DMS53 (cell line): ENCODE measurements around the gene L3HYPDH.
"Not testable (repeated sequence)": the region's sequence is repeated elsewhere in the genome, so short reads cannot be mapped to it uniquely, and the experiment has no call there.

ENCODE experiments used
- DNase-seq: peaks from one replicate; lab custom pipeline; 2025; lab: John Stamatoyannopoulos, UW

L3HYPDH gene

DNA sequence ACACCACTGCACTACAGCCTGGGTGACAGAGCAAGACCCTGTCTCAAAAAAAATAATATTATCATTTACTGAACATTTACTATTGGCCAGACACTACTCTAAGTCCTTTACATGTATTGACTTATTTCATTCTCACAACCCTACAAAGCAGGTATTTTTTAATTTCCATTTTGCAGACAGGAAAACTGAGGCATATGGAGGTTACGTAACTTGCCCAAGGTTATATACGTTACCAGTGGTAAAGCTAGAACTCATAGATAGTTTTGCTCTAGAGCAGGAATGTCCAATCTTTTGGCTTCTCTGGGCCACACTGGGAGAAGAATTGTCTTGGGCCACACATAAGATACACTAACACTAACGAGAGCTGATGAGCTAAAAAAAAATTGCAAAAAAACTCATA, 5.7 kb downstream of the L3HYPDH start:
- DNase-seq: no peak

DNA sequence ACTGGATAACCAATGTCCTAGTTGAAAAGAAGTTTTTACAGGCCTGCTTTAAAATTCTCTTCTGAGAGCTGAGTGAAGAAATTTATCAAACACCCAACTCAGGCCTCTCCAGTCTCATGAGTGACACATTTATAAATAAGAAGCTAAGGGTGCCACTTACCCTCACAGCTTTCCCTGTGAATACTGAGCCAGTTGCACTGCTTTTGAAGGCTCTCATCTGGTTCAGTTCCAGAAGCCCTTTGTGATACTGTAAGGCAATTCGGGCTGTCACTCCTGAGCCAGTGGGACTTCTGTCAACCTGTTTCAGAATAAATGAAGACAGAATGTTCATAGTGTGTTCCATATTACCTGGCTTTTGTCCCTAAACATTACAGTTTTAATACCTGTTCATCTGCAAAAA, 8.5 kb downstream of the L3HYPDH start:
- no peak for DNase-seq

DNA sequence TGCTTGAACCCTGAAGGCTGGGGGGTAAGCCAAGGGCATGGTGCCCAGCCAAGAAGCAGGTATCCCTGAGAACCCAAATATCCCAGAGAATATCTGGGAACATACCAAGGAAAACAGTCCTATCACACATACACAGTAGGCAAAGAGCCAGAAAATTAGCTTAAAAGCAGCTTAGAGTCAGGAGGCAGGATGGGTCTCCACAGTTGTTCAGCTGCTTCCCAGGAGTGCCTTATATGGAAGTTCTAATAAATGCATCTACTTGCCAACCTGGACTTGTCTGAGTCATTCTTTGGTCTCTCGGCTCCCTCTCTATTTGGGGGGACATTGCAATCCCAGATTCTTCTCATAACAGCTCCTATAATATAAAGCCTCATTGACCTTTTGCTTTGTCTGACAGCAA, 10.0 kb downstream of the L3HYPDH start:
- DNase-seq: no peak

DNA sequence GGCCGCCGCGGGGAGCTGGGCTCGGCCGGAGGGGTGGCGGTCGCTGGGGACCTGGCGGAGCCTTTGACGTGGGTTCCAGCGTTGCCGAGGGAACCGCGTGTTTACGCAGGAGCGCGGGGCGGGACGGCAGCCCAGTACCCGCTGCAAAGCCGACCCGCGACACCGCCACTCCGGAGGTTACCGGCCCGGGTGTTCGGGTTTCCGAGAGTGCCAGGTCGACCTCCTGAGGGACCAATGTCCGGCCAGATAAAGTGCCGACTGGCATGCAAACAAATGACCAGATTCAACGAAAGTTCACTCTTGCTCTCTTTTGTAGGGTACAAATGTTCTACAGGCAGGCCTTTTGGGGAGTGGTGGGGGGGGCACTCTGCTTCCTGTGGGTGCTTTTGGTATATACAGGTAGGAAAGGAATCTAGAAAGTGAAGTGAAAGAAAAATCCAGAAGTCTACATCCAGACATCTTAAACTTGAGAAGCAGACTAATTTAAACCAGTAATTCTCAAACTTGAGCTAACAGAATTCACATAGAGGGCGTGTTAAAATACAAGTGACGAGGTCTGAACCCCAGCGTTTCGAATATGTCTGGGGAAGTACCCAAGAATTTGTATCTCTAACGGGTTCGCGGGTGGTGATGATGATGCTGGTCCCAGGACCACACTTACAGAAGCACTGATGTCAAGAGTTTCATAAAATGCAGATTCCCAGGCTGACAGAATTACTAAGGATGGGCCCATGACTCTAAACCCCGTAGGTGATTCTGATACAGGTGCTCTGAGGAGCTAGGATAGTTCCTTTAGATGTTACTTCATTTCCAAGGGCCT, 18.7 kb downstream of the L3HYPDH start, which contains the start of gene GPR135:
Gene GPR135 (minus strand): TSS at position 65 of the 820 bp plus-strand sequence. CDS start 154 bp downstream, outside the sequence.
- peak; percentile 83 for DNase-seq

DNA sequence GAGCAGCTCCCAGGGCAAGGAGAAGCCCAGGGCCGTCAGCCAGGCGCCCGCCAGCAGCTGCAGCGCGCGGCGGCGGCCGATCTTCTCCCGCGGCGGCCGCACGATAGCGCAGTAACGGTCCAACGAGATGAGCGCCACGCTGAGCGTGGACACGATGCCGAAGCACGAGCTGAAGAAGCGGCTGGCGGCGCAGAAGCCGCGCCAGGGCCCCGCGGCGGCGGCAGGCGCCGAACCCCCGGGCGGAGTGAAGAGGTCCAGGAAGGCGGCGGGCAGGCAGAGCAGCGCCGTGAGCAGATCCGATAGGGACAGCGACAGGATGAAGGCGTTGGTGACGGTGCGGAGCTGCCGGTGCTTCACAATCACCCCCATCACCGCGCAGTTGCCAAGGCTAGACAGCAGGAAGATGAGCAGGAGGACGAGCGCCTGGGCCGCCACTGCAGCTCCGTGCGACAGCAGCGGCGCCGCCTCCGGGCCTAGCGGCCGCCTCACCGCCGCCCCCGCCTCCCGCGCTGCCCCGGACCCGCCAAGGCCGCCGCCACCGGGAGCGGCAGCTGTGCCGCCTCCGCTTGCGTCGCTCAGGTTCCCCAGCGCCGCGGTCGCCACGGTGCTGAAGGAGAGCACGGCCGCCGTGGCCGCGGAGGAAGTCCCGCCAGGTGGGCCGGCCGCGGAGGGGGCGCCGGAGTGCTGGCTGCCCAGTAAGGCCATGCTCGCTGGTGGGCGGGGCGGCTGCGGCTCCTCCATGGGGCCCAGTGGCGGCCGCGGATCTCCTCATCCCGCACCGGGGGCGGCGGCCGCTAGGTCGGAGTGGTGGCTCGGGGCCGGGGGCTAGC, 19.5 kb downstream of the L3HYPDH start:
- DNase-seq: peak; percentile 83

DNA sequence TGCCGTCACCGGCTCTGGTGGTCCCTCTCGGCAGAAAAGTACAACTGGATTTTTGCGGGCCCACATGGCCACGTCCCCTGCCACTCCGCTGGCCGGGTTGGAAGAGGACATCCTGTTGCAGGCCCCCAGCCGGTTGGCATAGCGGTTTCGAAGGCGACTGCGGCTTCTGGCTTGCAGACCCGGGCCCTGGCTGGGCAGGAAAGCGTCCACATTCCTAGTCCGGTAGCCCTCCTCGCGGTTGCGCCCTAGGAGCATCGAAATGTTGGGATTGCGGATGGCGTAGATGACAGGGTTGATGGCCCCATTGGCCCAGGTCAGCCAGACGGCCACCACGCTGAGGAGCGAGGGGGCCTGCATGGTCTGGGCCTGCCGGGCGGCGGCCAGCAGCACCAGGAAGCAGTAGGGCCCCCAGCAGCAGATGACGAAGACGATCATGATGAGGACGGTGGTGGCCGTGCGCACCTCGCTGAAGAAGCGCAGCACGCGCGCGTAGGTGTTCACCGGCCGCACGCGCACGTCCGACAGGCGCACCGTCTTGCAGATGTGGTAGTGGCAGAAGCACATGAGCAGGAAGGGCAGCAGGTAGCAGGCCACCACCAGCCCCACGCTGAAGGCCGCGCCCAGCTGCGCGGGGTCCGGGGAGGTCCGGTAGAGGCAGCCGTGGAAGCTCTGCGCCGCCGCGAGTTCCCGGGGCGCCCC, 20.3 kb downstream of the L3HYPDH start:
- peak; percentile 74 for DNase-seq

GRCh38 chr14:59461891-59462290, 22.3 kb downstream of the L3HYPDH start:
- no peak for DNase-seq

- no peak for DNase-seq
Observed at GRCh38 chr14:59460378-59460777, 23.8 kb downstream of the L3HYPDH start.

- no peak for DNase-seq
Observed at GRCh38 chr14:59458486-59458885, 25.7 kb downstream of the L3HYPDH start.

- no peak for DNase-seq
Observed at GRCh38 chr14:59455411-59455810, 28.8 kb downstream of the L3HYPDH start.

DNA sequence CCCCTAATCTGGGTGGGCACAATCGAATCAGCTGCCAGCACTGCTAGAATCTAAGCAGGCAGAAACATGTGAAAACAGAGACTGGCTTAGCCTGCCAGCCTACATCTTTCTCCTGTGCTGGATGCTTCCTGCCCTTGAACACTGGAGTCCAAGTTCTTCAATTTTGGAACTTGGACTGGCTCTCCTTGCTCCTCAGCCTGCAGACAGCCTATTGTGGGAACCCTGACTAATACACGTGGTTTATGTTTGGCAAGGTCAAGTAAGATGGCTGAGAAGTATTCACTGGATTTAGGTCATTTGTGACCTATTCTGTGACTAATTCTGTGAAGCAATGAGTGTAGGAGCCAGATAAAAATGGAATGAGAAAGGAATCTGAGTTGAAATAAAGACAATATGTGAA, 30.1 kb downstream of the L3HYPDH start:
- no peak for DNase-seq

DNA sequence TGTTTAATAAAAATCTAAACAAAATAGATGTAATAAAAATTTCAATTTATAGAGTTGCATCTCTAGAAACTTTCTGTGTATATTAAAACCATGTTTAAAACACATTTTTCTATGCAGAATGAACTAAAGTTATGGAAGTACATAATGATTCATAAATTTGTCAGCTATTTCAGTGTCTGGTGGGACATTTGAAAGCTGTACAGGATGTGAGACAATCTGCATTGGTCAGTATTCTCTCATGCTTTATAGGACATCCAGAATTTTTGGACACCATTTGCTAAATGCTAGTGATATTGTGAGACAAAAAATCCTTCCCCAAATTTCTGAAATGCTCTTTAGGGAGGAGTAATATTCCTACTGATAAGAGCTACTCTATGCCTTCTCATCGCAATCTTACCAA, 32.4 kb downstream of the L3HYPDH start:
- no peak for DNase-seq

GRCh38 chr14:59450716-59451115, 33.5 kb downstream of the L3HYPDH start:
- no peak for DNase-seq

- DNase-seq: not testable (repeated sequence)
Observed at GRCh38 chr14:59448673-59449072, 35.5 kb downstream of the L3HYPDH start.

DNA sequence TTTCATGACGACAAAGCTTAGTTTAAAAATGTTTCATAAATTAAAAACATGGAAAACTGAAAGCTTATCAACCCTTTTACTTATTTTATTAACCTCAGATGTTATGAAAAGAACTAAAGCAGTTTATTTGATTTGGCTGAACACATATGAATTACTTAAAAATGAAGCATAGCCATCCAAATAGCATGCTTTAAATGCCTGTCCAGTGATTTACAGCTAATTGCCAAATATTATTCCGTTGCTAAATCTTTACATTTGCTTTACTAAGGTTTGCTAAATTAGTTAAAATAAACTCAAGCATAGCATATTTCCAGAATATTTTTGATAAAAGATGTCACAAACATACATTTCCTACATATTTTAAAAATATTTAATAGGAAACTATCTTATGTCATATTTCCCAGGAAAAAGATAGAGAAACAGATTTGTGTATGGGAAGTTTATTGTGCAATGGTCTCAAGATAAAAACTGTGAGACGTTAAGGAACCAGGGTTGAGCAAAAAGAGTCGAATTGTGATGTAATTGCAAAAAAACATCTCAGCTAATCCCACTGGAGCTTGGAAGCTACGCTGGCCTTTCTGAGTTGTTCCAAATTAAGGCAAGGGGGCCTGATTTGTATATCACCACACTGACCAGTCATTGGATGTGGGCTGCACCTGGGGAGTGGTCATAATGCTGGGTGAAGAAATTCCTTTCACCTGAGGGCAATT, 44.8 kb downstream of the L3HYPDH start:
- no peak for DNase-seq

DNA sequence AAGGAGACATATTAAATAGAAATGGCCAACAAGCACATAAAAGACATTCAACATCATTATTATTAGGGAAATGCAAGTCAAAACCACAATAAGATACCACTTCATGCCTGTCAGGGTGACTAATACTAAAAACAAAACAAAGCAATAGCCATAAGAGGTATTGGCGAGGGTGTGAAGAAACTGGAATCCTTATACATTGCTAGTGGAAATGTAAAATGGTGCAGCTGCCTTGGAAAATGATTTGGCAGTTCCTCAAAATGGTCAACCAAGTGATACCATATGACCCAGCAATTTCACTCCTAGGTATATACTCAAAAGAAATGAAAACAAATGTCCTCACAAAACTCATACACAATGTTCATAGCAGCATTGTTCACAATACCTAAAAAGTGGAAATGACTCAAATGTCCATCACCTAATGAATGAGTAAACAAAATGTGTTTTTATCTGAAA, 46.0 kb downstream of the L3HYPDH start:
- DNase-seq: peak; percentile 2

DNA sequence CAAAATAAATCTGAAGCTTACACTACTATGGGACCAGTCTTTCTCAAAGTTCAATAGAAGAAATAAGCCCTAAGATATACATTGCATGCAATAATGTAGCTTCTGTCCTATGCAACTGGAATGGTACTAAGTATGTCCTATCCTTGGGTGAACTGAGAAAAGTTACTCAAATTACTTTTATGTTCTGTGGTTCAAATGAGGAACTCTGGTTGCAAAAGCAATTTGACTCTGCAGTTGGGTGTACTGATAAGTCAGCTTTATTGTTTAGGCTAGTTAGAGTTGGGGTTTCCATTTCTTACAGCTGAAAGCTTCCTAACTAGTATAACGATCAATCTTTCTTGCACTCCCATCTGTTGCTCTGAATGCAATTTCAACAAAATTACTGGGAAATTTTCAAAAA, 48.2 kb downstream of the L3HYPDH start:
- DNase-seq: no peak

DNA sequence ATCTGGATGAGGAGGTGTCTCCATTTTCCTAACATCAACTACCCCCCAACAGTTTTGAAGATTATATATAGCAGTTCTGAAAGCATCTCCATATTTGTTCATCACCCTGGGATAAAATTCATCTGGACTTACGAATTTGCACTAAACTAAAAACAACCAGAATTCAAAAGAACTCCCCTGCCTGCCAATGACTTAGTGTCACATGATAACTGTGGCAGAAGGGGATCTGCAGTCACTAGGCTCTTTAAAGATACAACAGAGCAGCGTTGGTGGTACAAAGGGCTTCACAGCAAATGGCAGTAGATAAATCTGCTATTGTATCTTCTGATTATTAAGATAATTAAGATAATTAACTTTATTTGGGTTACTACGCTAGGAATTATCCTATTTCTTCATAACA, 49.1 kb downstream of the L3HYPDH start:
- DNase-seq: no peak

- DNase-seq: no peak
Observed at GRCh38 chr14:59429790-59430189, 54.4 kb downstream of the L3HYPDH start.

- no peak for DNase-seq
Observed at GRCh38 chr14:59428581-59429012, 55.6 kb downstream of the L3HYPDH start.
